GM12875 (cell line): ENCODE data around the gene SHISA6.

Source experiments
- H3K4me3 ChIP-seq: one replicate; pipeline ENCODE4 v1.5.1; 2011; ENCODE audit warnings: low read depth, low read length, control low read depth
- TF ChIP-seq, protein P1 (sequence below): IDR thresholded peaks from 2 replicates; pipeline ENCODE4 v1.5.1; 2011; ENCODE audit warnings: low read depth, mild to moderate bottlenecking, control low read depth, inconsistent platforms, low read length, moderate library complexity, borderline replicate concordance; ENCODE audit not compliant: insufficient read depth

Gene SHISA6

DNA sequence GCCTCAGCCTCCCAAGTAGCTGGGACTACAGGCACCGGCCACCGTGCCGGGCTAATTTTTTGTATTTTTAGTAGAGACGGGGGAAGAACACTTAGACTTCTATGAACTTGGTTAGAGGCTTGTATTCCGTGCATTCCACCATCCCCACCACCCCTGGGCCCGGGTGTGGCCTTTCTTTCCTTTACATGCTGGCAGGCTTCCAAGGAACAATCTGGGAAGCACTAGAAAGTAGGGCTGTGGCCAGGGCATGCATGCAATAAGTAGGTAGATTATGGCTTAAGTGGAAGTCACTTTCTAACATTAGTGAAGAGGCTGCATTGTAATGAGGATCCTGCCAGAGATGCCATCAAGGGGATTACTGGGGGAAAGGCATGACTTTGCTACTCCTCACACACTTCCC lies 171.6 kb downstream of the SHISA6 start:
- TF ChIP-seq, protein P1, sequence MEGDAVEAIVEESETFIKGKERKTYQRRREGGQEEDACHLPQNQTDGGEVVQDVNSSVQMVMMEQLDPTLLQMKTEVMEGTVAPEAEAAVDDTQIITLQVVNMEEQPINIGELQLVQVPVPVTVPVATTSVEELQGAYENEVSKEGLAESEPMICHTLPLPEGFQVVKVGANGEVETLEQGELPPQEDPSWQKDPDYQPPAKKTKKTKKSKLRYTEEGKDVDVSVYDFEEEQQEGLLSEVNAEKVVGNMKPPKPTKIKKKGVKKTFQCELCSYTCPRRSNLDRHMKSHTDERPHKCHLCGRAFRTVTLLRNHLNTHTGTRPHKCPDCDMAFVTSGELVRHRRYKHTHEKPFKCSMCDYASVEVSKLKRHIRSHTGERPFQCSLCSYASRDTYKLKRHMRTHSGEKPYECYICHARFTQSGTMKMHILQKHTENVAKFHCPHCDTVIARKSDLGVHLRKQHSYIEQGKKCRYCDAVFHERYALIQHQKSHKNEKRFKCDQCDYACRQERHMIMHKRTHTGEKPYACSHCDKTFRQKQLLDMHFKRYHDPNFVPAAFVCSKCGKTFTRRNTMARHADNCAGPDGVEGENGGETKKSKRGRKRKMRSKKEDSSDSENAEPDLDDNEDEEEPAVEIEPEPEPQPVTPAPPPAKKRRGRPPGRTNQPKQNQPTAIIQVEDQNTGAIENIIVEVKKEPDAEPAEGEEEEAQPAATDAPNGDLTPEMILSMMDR, result no peak
- no peak overlapping the region for H3K4me3 ChIP-seq

DNA sequence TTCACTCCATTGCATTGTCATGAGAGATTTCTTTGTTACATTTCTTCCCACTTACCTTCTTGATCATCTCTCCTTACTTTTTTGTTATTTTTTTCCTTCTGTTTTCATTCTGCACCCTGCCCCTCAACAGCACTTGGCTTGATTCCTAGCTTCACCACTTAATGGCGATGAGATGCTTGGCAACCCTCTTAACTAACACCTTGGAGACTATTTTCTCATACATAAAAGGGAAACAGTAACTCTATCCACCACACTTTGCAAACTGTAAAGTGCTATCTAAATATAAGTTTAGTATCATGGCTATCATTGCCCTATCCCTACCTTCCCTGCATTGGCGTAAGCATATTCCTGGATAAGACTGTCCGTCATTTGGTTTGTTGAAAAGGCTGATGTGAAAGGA lies 177.3 kb downstream of the SHISA6 start:
- TF ChIP-seq, protein P1, result no peak
- H3K4me3 ChIP-seq, result no peak overlapping the region

DNA sequence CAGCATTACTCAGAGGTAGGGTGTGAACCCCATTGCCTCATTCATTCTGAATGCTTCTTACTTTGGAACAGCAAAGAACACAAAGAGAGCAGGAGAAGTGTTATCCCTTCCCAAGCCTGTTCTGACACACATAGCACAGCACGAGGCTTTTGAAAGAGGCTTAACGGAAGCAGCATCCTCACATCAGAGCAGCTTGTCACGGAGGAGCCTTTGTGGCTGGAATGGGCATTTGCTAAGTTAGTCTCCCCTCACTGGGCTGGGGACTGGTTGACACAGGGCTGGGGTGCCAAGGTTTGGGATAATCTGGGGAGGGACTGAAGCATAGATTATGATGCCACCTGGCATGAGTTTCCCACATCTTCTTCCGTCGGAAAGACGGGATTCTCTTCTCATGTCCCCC lies 189.7 kb downstream of the SHISA6 start:
- no peak overlapping the region for H3K4me3 ChIP-seq
- TF ChIP-seq, protein P1, result no peak

DNA sequence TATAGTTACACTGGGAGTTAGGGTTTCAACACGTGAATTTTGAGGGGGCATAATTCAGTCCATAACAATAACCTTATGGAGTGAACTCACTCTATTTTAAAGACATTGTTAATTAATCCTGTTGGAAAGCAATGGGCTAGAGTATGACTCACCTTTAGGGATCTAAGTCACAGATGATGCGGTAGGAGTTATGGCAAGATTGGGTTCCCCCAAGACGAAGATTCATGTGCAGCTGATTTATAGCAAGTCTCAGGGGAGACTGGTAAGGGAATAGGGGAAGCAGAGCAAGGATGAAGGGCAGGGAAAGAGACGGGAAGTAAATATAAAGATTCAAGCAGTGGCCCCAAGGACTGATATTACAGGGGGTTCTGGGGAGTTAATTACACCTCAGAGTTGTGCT lies 197.7 kb downstream of the SHISA6 start:
- TF ChIP-seq, protein P1, result no peak
- H3K4me3 ChIP-seq, result no peak overlapping the region

DNA sequence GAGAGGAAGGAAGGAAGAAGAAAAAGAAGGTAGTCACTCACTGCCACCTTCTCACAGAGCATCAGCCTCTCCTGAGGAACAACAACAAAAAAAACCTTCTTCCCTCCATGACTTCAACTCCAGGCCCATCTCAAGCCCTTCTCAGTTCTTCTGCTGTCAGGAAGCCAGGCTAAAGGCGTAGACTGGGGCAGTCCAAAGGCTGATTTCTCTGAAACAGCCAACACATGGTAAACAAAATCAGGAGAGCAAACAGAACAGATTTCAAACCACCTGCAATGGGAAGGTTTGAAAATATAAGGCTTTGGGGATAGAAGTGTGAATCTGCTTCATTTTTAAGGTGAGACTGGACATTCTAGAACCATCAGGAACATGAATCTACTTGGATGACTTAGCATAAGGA lies 200.0 kb downstream of the SHISA6 start:
- TF ChIP-seq, protein P1, result no peak
- no peak overlapping the region for H3K4me3 ChIP-seq

DNA sequence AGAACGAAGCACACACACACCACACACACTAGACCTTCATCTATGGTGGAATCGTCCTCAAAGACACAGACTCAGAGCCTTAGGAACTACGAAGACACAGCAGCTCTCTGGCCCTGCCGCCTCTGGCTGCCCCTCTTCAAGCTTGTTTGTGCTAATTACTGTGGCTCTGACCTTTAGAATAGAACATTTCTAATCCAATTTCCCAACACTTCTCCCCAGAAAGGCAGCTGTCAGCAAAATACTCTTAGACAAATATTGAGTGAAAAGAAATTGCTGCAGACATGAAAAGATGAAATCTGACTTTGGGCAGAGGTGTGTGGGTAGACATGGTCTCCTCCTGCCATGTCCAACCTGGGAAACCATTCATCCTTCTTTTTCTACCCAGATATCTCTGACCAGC lies 205.3 kb downstream of the SHISA6 start:
- TF ChIP-seq, protein P1, result no peak

DNA sequence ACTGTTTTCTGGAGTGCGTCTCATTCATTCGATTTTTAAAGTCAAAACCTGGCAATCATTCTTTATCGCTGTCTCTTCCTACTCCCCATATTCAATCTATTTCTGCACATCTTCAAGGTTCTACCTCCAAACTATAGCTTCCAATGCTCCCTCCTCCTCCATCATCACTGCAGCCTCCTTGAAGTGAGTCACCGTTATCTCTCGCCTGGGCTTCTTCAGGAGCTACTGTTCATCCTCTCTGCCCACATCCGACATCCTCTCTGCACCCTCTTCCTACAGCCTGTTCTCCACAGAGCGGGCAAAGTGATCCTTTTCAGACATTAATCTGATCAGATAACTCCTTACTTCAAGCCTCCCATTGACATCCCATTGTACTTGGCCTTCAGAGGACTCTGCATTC lies 213.1 kb downstream of the SHISA6 start:
- H3K4me3 ChIP-seq, result no peak overlapping the region
- TF ChIP-seq, protein P1, result no peak

More for the DNA sequence above, 205.3 kb downstream of the SHISA6 start:
- no peak overlapping the region for H3K4me3 ChIP-seq
